HG02884 (cell line): Measurements from ENCODE around the gene NKD1.

Experiments
- ATAC-seq: cut with Tn5 transposase; IDR thresholded peaks from one replicate; pipeline ENCODE4 v1.9.1; 2021; ENCODE audit warnings: mild to moderate bottlenecking, moderate library complexity; ENCODE audit not compliant: unreplicated experiment

The NKD1 gene

GRCh38 chr16:50610331-50611262 is 62.4 kb downstream of the NKD1 start:
- ATAC-seq: no peak

- no peak for ATAC-seq
These were observed 63.2 kb downstream of the NKD1 start for GRCh38 chr16:50611332-50611934.

GRCh38 chr16:50611995-50612848 is 64.0 kb downstream of the NKD1 start:
- ATAC-seq: no peak

- ATAC-seq: no peak
These were observed 64.6 kb downstream of the NKD1 start for GRCh38 chr16:50612849-50613198.

- ATAC-seq: no peak
These were observed 65.2 kb downstream of the NKD1 start for GRCh38 chr16:50613281-50613963.

GRCh38 chr16:50613964-50614474 is 65.8 kb downstream of the NKD1 start:
- ATAC-seq: no peak

GRCh38 chr16:50614955-50615724 is 66.9 kb downstream of the NKD1 start:
- ATAC-seq: no peak

GRCh38 chr16:50615891-50616290 is 67.7 kb downstream of the NKD1 start:
- no peak for ATAC-seq

- no peak for ATAC-seq
These were observed 68.2 kb downstream of the NKD1 start for GRCh38 chr16:50616386-50616785.

- ATAC-seq: no peak
These were observed 68.9 kb downstream of the NKD1 start for GRCh38 chr16:50616883-50617645.

- no peak for ATAC-seq
These were observed 69.5 kb downstream of the NKD1 start for GRCh38 chr16:50617646-50618184.

GRCh38 chr16:50618238-50618918 is 70.2 kb downstream of the NKD1 start:
- ATAC-seq: no peak

GRCh38 chr16:50619702-50620491 is 71.7 kb downstream of the NKD1 start:
- ATAC-seq: no peak

- no peak for ATAC-seq
These were observed 72.7 kb downstream of the NKD1 start for GRCh38 chr16:50620646-50621451.

- no peak for ATAC-seq
These were observed 73.2 kb downstream of the NKD1 start for GRCh38 chr16:50621452-50621792.

GRCh38 chr16:50622029-50622428 is 73.8 kb downstream of the NKD1 start:
- ATAC-seq: no peak
